ENCODE measurements around the gene DNAJB14. TPM values are rescaled to one million over a fixed set of nuclear protein-coding genes. Genes with fewer than 3 reads are reported as not detected.

Gene DNAJB14
- total RNA-seq, 1 donor from 2014 or later, result 35.9 TPM

DNA sequence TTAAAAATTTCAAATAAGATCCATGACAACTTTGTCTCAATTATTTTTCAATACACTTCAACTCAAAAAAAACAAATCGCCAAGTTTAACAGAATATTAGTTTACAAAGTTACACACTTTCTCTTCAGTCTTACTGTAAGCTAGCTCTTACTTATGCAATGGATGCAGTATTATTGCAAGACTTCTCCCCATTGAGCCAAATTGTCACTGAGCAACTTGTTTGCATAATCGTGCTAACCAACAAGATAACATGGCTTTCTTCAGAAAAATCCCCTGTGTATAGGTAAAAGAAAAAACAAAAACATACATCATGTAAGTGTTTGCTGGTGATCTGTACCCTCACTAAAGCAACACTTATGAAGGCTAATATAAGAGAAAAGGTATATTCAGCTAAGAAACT is 18.9 kb downstream of the DNAJB14 start:
- no peaks in the 10 kb centered on the region for H3K36me3 Mint-ChIP-seq (ENCODE audit: unreplicated experiment)
- TF ChIP-seq, protein P1, sequence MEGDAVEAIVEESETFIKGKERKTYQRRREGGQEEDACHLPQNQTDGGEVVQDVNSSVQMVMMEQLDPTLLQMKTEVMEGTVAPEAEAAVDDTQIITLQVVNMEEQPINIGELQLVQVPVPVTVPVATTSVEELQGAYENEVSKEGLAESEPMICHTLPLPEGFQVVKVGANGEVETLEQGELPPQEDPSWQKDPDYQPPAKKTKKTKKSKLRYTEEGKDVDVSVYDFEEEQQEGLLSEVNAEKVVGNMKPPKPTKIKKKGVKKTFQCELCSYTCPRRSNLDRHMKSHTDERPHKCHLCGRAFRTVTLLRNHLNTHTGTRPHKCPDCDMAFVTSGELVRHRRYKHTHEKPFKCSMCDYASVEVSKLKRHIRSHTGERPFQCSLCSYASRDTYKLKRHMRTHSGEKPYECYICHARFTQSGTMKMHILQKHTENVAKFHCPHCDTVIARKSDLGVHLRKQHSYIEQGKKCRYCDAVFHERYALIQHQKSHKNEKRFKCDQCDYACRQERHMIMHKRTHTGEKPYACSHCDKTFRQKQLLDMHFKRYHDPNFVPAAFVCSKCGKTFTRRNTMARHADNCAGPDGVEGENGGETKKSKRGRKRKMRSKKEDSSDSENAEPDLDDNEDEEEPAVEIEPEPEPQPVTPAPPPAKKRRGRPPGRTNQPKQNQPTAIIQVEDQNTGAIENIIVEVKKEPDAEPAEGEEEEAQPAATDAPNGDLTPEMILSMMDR (IDR thresholded peaks at IDR 0.05; ENCODE audit: partially characterized antibody, unreplicated experiment), result no peak
- no peak overlapping the region for H3K27ac Mint-ChIP-seq (ENCODE audit: unreplicated experiment)

DNA sequence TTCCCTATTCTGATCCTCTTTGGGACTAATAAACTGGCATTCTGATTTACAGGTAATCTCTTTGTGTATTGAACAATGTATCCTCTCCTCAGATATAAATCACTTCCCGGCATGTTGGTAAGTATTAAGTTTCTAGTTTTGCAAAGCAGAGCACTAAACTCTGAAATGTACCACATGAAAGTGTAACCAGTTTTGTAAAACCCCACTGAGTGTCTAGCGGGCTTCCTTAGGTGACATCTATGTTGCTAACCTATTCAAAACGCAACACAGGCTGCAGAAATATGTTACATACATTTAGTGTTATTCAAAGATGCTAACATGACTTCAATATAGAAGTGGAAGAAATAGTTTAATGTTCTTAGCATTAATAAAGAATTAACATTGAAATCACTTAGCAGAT is 25.2 kb downstream of the DNAJB14 start:
- Mint-ChIP-seq H3K9me3 (ENCODE audit: unreplicated experiment) (no peaks in the 10 kb centered on the region), H3K27ac (ENCODE audit: unreplicated experiment) (no peak overlapping the region), H3K4me1 (ENCODE audit: low read depth, unreplicated experiment) (no peaks in the 10 kb centered on the region), H3K4me3 (ENCODE audit: unreplicated experiment) (no peak overlapping the region), H3K27me3 (ENCODE audit: unreplicated experiment) (peaks cover 3% of the 10 kb centered on the region), H3K36me3 (ENCODE audit: unreplicated experiment) (peaks cover 9% of the 10 kb centered on the region)
- DNase-seq, result no peak
- TF ChIP-seq, protein P1 (IDR thresholded peaks at IDR 0.05; ENCODE audit: partially characterized antibody, unreplicated experiment), result no peak

More for the DNA sequence above, 18.9 kb downstream of the DNAJB14 start:
- H3K27me3 Mint-ChIP-seq (ENCODE audit: unreplicated experiment), result no peaks in the 10 kb centered on the region
- no peaks in the 10 kb centered on the region for H3K4me1 Mint-ChIP-seq (ENCODE audit: low read depth, unreplicated experiment)
- no peak overlapping the region for H3K4me3 Mint-ChIP-seq (ENCODE audit: unreplicated experiment)
- DNase-seq, result no peak
- H3K9me3 Mint-ChIP-seq (ENCODE audit: unreplicated experiment), result no peaks in the 10 kb centered on the region

DNA sequence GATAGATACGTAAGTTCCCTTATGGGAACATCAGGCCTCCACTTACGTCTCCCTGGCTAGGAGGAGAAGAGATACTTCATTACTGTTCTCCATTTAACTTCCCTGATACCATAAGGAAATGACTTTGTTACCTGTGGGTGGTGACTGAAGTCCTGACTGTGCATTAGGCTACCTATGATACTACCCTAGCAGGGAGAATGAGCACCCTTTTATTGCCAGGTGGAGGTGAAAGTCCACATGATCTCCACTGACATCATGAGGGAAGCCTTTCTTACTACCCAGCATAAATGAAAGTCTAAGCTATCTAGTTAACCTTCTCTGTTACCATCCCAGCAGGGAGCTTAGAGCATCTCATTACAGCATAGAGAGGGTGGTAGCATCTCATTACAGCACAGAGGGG is 27.8 kb downstream of the DNAJB14 start:
- TF ChIP-seq, protein P1 (IDR thresholded peaks at IDR 0.05; ENCODE audit: partially characterized antibody, unreplicated experiment), result no peak

DNA sequence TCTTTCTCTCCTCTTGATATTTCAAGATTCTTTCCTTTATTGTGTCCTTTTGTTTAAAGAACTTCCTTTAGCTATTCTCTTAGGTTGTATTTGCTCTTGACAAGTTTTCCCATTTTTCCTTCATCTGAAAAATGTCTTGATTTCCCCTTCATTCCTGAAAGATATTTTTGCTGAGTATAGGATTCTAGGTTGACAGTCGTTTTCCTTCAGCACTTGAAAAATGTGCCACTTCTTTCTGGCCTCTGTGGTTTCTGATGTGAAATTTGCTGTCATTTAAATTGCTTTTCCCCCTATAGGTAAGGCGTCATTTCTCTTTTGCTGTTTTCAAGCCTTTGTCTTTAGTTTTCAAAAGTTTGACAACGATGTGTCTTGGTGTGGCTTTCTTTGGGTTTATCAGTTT is 28.8 kb downstream of the DNAJB14 start:
- no peaks in the 10 kb centered on the region for H3K9me3 Mint-ChIP-seq (ENCODE audit: unreplicated experiment)
- no peak for DNase-seq
- no peaks in the 10 kb centered on the region for H3K4me1 Mint-ChIP-seq (ENCODE audit: low read depth, unreplicated experiment)
- peaks cover 9% of the 10 kb centered on the region for H3K36me3 Mint-ChIP-seq (ENCODE audit: unreplicated experiment)
- TF ChIP-seq, protein P1 (IDR thresholded peaks at IDR 0.05; ENCODE audit: partially characterized antibody, unreplicated experiment), result no peak
- no peak overlapping the region for H3K4me3 Mint-ChIP-seq (ENCODE audit: unreplicated experiment)
- H3K27me3 Mint-ChIP-seq (ENCODE audit: unreplicated experiment), result peaks cover 3% of the 10 kb centered on the region
- no peak overlapping the region for H3K27ac Mint-ChIP-seq (ENCODE audit: unreplicated experiment)

More for the DNA sequence above, 27.8 kb downstream of the DNAJB14 start:
- Mint-ChIP-seq H3K9me3 (ENCODE audit: unreplicated experiment) (no peaks in the 10 kb centered on the region), H3K4me3 (ENCODE audit: unreplicated experiment) (no peak overlapping the region), H3K4me1 (ENCODE audit: low read depth, unreplicated experiment) (no peaks in the 10 kb centered on the region), H3K27ac (ENCODE audit: unreplicated experiment) (no peak overlapping the region), H3K27me3 (ENCODE audit: unreplicated experiment) (peaks cover 3% of the 10 kb centered on the region), H3K36me3 (ENCODE audit: unreplicated experiment) (peaks cover 9% of the 10 kb centered on the region)
- no peak for DNase-seq

DNA sequence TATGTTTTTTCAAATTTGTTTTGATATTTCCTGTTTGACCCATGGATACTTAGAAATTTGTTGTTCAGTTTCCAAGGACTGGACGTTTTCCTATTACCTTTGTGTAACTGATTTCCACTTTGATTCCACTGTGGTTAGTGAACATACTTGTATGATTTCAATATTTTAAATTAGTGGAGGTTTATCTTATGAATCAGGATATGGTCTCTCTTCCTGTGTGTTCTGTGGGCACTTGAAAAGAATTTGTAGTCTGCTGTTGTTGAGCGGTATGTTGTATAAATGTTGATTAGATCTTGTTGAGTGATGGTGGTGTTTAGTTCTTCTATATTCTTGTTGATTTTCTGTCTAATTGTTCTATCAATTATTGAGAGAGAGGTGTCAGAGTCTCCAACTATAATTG is 31.0 kb downstream of the DNAJB14 start:
- peaks cover 3% of the 10 kb centered on the region for H3K27me3 Mint-ChIP-seq (ENCODE audit: unreplicated experiment)
- H3K36me3 Mint-ChIP-seq (ENCODE audit: unreplicated experiment), result peaks cover 9% of the 10 kb centered on the region
- no peak overlapping the region for H3K4me3 Mint-ChIP-seq (ENCODE audit: unreplicated experiment)
- TF ChIP-seq, protein P1 (IDR thresholded peaks at IDR 0.05; ENCODE audit: partially characterized antibody, unreplicated experiment), result no peak
- no peaks in the 10 kb centered on the region for H3K4me1 Mint-ChIP-seq (ENCODE audit: low read depth, unreplicated experiment)
- no peak for DNase-seq
- H3K27ac Mint-ChIP-seq (ENCODE audit: unreplicated experiment), result peak overlapping the region; percentile 45
- H3K9me3 Mint-ChIP-seq (ENCODE audit: unreplicated experiment), result no peaks in the 10 kb centered on the region
